Cardiac septum (tissue), 1 donor: Measurements from ENCODE around the gene XRCC5. TPM values are rescaled to one million over a fixed set of nuclear protein-coding genes. Genes with fewer than 3 reads are reported as not detected.

ENCODE experiments used
- DNase-seq: peaks from one replicate; pipeline ENCODE4 v3.0.0-alpha.2; 2020; ENCODE audit warnings: low spot score
- intact Hi-C: fragments of 100-400 bp; cut with DNase I; formaldehyde crosslinking; loops from one replicate; pipeline ENCODE4 v1.14.0; 2022
- total RNA-seq: library from RNA; stranded (reverse); fragmentation: NEBNext Ultra II Directional; extraction: Animal tissue kit (Norgen Biotek cat#: 25700); gene quantifications from one replicate; pipeline ENCODE4 v1.2.1, GENCODE V29; 2021
- donor health status: DM: no; HTN: no; CAD: no.

XRCC5 gene
- total RNA-seq, 1 donor from 2014 or later = 107 TPM

DNA sequence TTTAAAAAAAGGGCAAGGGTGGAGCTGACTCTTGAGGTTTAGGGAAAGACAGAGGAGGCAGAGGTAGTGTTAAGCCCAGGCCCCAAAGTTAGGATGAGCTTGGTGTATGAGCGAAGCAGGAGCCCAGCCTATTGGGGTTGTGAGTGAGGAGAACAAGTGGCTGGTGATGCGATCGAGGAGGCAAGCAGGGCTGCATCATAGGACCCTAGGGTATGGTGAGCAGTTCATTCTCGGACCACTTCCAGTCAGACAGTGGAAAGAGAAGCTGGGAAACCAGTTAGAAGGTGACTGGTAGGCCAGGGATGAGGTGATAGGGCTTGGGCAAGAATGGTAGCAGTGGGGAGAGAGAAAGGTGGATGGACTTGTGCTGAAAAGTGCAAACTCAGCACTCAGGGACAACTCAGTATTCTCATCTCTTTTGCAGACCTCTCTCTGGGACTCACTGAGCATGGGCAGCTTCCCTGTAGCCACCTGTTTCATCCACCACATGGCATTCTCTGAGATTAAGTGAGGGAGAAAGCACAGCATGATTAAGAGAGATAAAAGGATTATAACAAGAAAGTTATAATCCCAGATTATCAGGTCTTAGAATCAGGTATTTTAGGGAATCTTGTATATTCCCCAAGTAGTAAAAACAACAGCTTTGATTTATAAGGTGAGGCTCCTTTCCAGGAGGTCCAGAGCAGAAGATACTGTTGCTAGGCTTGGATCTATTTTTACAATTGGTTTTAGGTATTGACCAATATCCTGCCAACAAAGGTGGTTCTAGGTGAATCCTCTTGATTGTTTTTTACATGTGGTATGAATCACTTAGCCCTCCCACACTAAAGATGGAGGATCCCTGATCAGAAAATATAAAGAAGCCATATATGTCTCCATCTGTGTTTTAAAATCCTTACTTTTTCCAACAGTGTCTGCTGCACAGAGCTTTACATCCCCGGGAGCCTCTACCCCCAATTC is 38.3 kb downstream of the XRCC5 start:
- intact Hi-C loops = no loop called here
- no peak for DNase-seq

DNA sequence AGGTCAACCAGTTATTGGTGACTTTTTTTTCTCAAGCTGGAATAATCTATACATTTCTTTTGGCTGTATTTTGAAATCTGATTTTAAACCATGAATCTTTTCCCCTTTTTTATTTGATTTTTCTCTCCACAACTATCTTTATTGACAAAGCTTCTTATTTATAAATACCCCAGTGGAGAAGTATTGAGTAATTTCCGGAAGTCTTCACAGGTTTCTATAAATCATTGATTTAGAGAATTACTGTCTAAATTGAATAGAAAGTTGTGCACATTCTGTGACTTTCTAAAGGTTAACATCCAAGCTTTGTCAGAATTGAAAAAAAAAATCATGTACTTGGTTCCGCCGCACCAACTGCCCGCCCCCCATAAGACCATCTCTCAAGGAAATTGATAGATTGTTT is 39.8 kb downstream of the XRCC5 start:
- intact Hi-C loops = no loop called here
- no peak for DNase-seq

- intact Hi-C loops = no loop called here
- no peak for DNase-seq
These were observed 40.6 kb downstream of the XRCC5 start for GRCh38 chr2:216149741-216150140.

- DNase-seq = no peak
- intact Hi-C loops = no loop called here
These were observed 42.3 kb downstream of the XRCC5 start for GRCh38 chr2:216151313-216152025.

GRCh38 chr2:216155954-216156353 is 46.8 kb downstream of the XRCC5 start:
- DNase-seq = no peak
- intact Hi-C loops = no loop called here

- no peak for DNase-seq
- intact Hi-C loops = no loop called here
These were observed 47.7 kb downstream of the XRCC5 start for GRCh38 chr2:216156822-216157221.

GRCh38 chr2:216159144-216159543 is 50.0 kb downstream of the XRCC5 start:
- no peak for DNase-seq
- intact Hi-C loops = no loop called here

DNA sequence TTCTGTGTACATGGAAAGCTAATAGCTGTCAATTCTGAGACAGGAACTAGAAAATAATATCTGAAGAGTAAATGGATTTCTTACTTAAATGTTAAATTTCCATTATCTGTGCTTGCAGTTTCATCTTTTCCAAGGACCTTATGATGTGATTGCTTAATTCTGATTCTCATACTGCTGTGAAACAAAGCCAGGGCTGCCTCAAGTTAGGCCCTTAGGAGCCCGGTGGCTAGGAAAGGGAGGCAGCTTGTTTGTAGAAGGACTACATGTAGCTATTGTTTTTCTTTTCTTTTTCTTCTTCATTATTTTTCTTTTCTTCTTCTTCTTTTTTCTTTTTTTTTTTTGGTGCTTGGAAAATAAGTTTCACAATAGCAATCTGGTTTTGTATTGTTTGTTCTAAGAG is 50.5 kb downstream of the XRCC5 start:
- DNase-seq = no peak

DNA sequence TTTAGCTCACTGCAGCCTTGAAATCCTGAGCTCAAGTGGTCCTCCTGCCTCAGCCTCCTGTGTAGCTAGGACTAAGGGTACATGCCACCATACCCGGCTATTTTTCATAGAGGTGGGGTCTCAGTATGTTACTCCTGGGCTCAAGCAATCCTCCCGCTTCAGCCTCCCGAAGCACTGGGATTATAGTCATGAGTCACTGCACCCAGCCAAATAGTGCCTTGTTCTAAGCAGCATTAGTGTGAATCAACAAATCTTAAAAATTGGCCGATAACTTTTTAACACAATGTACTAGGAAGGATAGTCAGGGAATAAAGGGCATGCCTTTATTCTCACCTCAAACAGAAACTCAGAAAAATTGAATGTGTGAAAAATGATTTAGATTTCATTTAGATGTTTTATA is 51.6 kb downstream of the XRCC5 start:
- intact Hi-C loops = no loop called here
- DNase-seq = no peak

More for the DNA sequence above, 50.5 kb downstream of the XRCC5 start:
- intact Hi-C loops = no loop called here

GRCh38 chr2:216161967-216162366 is 52.8 kb downstream of the XRCC5 start:
- intact Hi-C loops = no loop called here

DNA sequence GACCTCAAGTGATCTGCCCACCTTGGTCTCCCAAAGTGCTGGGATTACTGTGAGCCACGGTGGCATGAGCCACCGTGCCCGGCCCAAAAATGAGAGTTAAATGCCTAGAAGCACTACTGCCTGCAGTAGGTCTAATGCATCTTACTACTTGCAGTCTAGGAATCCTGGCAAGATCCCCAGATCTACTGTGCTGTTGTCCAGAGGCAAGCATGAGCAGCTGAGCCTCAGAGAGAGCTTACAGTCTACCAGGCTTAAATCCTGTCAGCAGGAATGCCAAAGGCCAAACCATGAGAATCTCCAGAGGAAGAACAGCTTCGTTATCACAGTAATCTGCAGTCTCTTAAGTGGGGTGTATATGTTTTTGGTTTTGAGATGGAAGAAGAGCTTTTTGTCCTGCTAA is 54.4 kb downstream of the XRCC5 start:
- DNase-seq = no peak
- intact Hi-C loops = no loop called here

More at GRCh38 chr2:216161967-216162366, 52.8 kb downstream of the XRCC5 start:
- no peak for DNase-seq

- DNase-seq = no peak
- intact Hi-C loops = no loop called here
These were observed 54.9 kb downstream of the XRCC5 start for GRCh38 chr2:216164087-216164486.

DNA sequence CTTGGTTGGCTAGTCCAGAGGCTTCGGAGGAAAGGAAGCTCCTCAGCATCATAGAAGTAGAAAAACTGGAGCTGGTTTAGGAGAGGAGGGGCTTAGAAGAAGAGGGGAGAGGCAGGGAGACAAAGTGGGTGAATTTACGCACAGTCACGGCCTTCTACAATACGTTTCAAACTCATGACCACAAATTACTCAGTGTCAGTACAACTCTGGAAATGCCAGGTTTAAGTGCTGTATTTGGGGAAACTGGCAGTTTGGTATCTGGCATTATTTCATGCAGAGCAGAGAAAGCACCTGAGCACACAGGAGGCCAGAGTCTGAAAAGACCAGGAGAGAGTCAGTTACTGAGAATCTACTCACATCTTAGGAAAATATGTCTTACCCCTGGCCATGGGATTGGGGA is 55.4 kb downstream of the XRCC5 start:
- no peak for DNase-seq
- intact Hi-C loops = no loop called here

DNA sequence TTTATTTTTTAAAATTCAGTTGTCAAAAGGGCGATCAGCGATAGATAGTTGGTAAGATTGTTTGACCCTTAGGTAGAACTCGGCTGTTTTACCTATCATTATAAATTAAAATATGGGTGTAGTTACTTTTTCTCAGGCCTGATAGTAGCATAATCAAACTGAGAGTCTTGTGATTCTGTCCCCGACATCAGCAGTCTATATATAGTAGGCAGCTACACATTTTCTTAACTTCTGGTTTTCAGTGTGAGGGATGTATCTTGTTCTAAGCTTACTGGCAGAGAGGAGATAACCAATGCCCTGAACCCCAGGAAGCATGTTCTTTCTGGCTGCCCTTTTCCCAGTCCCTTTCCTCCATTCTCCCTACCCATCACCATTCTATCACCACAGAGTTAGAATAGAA is 56.6 kb downstream of the XRCC5 start:
- intact Hi-C loops = no loop called here
- DNase-seq = no peak

DNA sequence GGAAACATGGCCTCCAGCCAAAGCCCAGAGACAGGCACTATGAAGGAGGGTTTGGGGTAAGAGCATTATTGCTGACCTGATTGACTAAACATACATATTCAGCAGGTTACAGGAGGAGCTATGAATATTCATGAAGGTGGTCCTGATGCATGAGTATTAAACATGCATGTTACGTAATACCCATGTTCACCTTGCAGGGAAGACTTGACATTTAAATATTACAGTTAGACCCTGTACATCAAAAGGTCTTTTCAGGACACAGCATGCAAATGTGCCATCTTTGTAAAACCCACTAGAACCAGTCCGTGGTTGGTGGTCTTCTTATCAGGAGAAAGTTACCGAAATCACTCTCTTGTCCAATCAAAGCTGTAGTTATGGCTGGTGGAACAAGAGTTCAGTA is 59.9 kb downstream of the XRCC5 start:
- intact Hi-C loops = no loop called here
- no peak for DNase-seq

DNA sequence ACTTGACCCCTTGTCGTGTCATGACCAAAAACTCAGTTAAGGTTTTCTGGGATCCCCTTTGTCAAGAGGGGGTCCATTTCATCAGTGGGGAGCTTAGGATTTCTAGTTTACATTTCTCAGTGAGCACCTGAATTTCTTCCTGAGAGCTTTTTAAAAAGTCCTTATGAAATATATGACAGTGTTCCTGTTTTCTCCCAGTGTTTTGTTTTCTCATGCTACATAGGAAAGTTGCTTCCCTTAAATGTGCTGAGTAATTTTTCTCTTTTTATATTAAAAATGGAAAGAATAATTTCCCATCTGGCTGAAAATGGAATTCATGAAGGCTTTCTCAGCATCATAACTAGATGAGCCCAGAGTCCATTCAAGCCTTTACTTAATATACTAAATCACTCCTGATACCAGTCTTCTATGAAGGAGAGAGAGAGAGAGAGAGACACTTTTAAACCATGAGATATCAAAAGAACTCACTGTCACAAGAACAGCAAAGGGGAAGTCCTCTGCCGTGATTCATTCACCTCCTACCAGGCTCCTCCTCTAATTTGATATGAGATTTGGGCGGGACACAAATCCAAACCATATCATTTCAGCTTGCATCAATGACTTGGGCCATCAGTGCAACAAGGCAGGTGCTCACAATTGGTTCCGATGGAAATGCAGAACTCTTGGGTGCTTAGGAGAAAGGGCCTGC is 61.1 kb downstream of the XRCC5 start:
- DNase-seq = no peak
- intact Hi-C loops = no loop called here

DNA sequence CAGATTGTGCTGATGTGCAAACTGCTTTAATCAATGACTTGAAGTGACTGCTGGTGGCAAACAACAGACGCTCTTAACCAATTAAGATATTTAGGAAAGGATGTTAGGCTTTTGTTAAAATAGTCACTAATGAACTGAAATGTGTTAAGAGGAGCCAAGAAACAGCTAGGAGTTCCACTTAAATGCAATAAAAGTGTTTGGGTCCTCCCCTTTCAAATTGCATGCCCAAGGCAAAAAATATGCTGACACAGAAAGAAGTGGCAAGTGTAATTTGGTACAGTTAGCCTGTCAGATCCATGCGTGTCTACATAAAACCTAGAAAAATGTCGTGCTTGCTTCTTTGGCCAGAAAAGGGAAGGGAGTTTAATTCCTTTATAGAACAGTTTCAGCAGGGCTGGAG is 61.9 kb downstream of the XRCC5 start:
- no peak for DNase-seq

DNA sequence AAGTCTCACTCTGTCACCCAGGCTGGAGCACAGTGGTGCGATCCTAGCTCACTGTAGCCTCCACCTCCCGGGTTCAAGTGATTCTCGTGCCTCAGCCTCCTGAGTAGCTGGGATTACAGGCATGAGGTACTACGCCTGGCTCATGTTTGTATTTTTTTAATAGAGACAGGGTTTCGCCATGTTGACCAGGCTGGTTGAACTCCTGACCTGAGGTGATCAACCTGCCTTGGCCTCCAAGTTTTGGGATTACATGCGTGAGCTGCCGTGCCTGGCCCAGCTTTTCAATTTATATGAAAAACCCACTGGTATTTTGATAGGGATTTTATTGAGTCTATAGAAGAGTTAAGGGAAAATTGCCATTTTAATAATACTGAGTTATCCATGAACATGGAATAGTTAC is 63.3 kb downstream of the XRCC5 start:
- DNase-seq = no peak
- intact Hi-C loops = no loop called here

More for the DNA sequence above, 61.9 kb downstream of the XRCC5 start:
- intact Hi-C loops = no loop called here

DNA sequence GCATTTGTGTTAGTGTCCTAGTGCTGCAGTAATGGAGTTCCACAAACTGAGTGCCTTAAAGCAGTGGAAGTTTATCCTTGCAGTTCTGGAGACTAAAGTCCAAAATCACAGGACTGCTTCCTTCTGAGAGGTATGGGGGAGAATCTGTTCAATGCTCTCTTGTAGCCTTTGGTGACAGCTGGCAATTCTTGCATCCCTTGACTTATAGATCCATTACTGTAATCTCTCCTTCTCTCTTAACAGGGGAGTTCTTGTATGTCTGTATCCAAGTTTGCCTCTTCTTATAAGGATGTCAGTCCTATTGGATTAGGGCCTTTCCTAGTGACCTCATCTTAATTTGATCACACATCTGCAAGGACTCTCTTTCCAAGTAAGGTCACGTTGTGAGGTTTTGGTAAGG is 69.9 kb downstream of the XRCC5 start:
- no peak for DNase-seq
- intact Hi-C loops = no loop called here

DNA sequence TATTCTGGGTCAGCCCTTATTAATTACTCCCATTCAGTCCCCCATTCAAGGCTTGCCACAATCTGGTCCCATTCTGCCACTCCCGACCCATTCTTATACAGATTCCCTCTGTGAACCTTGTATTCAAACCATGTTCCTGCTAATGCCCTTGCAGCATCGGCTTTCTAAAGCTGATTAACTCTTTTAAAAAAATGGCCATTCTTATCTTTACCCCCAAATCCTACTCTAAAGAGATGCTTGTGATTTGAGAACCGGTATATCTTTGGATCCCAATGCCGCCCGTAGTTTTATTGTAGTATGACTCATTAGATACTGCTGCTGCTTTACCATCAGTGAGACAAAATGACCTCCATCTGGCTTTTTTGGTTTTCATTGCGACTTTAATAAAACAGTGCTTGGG is 72.2 kb downstream of the XRCC5 start:
- intact Hi-C loops = no loop called here
- no peak for DNase-seq
